GM20000 (cell line): ENCODE measurements around the gene OR11L1.

ENCODE experiments used
- DNase-seq: peaks from one replicate; pipeline ENCODE4 v3.0.0; 2012; ENCODE audit warnings: low spot score
- CTCF ChIP-seq: IDR thresholded peaks from 2 replicates; pipeline ENCODE4 v1.5.1; 2012; ENCODE audit warnings: mild to moderate bottlenecking, control low read depth; ENCODE audit errors: extremely low read depth, missing control alignments

The OR11L1 gene

GRCh38 chr1:247812637-247813036 lies 29.1 kb downstream of the OR11L1 start:
- TF ChIP-seq CTCF = no peak

DNA sequence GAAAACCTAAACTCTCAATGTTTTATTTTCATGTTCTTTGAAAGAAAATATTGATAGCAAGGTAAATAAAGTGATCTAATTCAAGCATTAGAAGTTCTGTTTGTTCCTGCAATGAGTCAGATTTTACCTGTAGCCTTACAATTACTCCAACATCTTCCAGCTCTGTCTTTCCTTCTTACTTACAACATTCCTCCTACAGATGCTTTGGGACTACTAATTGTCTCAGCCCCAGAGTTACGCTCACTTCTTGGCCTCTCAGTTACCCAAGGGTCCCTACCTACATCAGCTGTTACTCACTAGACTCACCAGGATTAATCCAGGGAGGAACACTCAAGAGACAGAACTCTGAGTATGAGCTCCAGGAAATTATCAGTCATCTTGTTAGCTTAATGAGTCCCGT lies 44.2 kb downstream of the OR11L1 start:
- TF ChIP-seq CTCF = no peak
- DNase-seq = no peak

More at GRCh38 chr1:247812637-247813036, 29.1 kb downstream of the OR11L1 start:
- no peak for DNase-seq
